Superior temporal gyrus (tissue), 1 donor: ENCODE results near the gene CNOT6L.
"Not testable (repeated sequence)": the region's sequence is repeated elsewhere in the genome, so short reads cannot be mapped to it uniquely, and the experiment has no call there.

Experiments used
- DNase-seq: peaks from one replicate; pipeline ENCODE4 v3.0.0-alpha.2; 2016; ENCODE audit errors: extremely low spot score

CNOT6L gene

DNA sequence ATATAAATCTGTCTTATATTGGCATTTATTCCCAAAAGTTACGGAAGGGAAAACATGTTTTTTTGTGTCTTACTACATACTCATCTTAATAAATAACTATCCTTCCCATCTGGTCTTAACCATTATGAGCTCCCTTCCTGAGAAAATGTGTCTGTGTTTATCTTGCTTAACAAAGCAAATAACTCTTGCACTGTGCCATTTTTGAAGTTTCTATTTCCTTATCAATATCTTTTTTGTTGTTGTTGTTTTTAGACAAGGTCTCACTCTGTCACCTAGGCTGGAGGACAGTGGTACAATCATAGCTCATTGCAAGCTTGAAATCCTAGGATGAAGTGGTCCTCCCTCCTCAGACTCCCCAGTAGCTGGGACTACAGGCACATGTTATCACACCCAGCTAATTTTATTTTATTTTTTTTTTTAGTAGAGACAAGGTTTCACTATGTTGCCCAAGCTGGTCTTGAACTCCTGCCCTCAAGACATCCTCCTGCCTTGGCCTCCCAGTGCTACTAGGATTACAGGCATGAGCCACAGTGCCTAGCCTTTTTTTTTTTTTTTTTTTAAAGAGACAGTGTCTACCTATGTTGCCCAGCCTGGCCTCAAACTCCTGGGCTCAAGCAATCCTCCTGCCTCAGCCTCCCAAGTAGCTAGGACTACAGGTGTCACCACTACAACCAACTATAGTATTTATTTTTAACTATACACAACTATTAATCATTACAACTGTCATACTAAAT, 36.9 kb downstream of the CNOT6L start:
- no peak for DNase-seq

DNA sequence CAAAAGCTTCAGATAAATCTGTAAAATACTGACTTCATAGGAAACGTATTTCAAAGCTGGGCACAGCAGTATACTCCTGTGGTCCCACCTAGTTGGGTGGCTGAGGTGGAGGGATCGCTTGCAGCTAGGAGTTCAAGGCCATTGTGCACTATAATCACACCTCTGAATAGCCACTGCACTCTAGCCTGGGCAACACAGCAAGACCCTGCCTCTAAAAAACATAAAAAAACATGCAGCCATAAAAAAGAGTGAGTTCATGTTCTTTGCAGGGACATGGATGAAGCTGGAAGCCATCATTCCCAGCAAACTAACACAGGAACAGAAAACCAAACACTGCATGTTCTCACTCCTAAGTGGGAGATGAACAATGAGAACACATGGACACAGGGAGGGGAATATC, 38.4 kb downstream of the CNOT6L start:
- not testable (repeated sequence) for DNase-seq

DNA sequence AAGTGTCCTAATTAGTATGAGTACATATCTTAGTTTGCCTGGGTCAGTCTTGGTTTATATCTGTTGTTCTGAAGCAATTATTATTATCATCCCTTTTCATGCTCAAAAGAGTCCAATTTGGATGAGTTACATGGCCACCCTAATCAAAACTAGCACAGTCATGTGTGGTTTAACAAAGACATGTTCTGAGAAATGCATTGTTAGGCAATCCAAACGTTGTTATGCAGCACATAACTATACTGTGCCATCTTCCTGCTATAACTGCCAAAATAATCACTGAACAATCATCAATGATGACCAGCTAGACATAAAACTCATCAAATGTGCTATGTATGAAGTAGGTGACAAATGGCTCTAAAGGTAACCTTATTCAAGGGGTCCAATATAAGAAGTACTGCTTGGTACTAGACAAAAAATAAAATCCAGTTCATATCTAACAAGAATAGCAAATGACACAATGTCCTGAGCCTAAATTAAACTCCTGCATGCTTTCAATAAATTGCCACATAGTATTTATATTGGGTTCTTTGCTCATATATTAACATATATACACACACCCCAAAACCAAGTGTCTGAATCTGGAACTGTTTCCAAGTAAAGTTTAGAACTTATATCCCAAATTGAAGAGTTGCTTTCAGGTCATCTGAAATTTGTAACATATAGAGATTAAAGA, 41.9 kb downstream of the CNOT6L start:
- DNase-seq, result no peak

DNA sequence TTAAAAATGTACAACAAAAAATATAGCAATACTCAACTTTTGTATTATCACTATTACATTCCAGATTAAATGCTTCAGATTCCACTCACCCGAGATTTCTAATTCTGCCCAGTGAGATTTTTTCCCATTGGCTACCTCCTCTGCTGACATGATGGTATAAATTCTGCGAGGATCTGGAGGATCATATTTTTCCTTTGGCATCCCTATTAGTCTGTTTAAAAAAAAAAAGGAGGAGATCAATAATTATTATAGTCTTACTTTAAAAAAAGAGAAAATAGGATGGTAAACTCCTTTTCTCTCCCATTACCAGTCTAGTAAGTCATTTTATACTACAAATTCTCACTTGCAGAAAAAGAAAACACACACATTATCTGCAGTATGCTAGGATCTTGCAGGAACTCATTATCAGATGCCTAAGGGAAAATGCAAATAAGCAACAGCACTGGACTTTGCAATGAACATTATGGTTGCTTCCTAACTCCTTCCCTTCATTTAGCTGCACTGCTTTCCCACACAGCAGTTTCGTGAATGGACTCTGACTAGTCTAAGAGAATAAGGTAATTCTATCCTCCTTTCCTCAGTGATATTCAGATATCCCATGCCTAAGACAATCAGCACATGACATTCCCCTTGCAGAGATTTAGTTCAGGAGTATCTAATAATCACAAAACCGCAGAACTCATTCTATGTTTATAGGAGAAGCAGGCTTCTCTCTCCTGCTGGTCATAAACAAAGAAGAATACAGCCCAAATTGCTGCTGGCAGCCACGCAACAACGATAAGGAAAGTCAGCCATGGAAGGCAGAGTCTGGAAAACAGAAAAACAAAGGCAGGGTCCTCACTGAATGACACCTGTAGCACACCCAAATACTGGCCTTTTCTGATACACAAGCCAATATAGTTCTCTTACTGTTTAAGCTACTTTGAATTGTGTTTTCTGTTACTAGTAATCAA, 42.7 kb downstream of the CNOT6L start:
- DNase-seq, result no peak

DNA sequence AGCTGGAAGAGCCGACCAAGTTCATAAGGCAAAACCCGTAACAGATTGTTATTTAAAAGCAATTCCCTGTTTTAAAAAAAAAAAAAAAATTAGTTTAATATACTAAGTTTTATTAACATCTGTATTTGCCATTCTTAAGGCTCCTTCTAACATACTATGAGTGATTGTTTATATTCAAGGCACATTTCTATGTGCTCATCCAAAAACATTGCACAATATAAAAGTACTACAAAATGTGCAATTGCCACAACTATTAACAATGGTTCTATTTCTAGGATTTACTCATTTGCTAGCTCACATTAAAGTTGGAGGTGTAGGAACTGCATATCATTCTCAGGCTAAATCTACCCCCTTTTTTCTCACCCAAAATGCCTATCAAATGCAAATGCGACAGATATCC, 46.1 kb downstream of the CNOT6L start:
- DNase-seq, result no peak

DNA sequence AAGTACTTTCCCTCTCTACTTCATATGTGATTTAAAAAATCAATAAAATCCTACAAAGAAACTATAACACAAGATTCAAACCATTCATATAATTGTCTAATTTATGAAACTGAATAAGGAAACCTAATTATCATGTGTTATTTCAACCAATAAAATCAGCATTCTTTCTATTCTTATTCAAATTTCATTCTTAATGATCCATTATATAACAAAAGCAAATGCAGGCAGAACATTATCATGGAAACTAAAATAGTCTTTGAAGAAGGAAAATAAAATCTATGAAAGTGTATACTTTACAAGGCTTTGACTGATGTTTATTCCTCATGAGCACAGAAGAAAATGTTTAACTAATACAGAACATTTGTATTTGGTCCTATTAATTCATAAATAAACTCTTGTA, 47.6 kb downstream of the CNOT6L start:
- DNase-seq, result no peak

DNA sequence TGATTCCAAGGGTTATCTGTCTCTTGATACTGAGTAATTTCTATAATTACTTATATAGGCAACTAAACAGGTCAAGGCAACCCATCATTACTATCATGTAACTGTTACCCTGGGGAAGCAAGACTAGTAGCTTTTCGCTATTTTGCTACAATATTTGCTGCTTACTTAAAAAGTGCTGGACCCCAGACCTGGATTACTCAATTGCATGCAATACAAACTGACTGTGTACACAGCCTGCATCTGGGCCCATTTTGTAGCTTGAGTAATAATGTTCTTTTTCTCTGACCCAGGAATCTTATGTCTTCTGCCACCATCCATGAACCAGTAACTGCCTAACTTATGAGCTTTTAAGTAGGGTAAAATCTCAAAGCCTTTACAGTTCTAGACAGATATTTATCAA, 53.4 kb downstream of the CNOT6L start:
- DNase-seq, result no peak

DNA sequence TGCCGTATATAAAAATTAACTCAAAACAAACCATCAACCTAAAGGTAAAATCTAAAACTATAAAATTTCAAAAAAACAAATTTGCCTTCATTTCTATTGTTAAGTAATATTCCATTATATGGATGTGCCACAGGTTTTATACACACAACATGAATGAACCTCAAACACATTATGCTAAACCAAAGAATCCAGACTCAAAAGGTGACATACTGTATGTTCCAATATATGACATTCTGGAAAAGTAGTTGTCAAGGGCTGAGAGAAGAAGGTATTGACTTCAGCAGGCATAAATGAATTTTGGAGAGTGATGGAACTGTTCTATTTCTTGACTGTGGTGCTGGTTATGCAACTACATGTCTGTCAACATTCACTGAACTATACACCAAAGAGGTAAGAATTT, 56.6 kb downstream of the CNOT6L start:
- DNase-seq, result no peak

DNA sequence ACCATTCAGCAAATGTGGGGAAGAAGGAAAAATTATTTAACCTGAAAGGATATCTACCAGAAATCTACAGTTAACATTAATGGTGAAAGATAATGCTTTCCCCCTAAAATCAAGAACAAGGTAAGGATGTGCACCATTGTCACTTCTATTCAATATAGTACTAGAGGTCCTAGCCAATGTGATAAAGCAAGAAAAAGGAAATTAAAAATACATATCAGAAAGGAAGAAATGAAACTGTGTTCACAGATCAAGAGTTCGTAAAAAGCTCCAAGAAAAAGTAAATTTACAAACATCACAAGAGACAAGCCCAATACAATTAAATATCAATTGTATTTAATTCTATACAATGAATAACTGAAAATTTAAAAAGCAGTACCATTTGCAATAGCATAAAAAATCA, 57.6 kb downstream of the CNOT6L start:
- DNase-seq, result no peak

DNA sequence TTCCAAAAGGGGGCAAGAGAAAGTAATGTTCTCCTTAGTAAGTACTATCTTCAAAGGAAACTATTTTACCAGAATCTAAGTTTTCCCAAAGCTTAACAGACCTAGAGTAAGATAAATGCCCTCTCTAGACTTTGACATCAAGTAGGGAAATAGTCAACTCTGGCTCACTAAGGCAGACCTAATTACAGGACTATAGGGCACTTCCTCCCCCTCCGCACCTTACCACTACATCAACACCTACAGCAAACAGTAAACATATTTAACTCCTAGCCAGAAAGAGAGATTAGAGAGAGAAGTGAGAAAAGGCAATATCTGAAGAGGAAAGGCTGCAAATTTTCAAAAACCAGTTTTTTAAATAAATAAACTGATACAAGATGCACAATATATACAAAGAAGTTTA, 60.4 kb downstream of the CNOT6L start:
- no peak for DNase-seq

DNA sequence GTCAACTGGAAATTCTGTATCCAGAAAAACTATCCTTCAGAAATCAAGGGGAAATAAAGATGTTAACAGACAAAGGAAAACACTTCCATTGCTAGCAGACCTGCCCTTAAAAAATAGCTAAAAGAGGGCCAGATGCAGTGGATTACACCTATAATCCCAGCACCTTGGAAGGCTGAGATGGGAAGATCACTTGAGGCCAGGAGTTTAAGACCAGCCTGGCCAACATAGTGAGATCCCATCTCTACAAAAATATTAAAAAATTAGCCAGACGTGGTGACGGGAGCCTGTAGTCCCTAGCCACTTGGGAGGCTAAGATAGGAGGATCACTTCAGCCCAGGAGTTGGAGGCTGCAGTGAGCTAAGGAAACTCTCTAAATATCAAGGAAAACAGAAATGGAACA, 67.4 kb downstream of the CNOT6L start:
- DNase-seq, result no peak

DNA sequence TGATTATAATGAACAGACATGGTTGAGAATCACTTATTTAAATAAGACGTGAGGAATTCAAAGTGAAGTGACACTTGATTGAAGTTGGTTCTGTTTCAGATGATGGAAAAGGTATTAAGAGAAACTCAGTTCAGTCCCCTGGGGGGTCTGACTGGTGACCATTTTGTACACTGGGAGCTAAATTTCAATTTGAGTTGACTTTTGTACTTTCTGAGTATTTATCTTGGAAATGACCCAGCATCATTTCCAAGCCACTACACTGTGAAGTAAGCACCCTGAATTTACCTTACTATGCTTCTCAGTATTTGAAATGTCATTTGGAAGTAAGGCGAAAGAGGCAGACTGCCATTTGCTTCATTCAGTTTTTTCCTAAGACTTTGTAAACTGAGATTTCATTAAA, 73.4 kb downstream of the CNOT6L start:
- no peak for DNase-seq

DNA sequence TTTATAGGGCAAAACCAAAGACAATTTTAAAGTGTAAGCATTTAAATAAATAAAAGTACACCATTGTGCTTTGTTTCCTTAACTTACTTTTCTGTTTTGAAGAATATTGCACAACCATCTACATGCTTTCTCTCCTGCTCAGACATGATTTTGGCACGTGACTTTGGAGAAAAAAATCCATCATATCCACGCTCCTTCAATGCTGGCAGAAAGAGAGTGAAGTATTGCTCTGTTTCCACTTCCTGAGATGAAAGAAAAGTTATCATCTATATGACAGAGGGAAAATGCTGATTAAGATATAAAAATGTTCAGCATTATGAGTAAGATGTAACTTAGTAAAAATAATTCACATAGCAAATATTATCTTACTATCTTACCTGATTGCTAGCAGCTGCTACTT, 77.1 kb downstream of the CNOT6L start:
- no peak for DNase-seq

DNA sequence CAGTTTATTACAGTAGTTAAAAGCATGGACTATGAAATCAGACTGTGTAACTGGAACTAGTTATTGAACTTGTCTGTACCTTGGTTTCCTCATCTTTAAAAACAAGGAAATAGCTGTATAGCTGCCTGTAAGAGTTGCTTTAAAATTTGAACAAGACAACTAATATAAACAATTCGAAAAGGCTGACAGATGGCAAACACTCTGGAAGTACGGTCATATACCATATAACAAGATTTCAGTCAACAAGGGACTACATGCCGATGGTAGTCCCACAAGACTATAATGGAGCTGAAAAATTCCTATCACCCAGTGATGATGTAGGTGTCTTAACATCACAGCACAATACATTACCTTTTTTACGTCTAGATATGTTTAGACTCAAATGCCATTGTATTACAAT, 78.7 kb downstream of the CNOT6L start:
- DNase-seq, result no peak

DNA sequence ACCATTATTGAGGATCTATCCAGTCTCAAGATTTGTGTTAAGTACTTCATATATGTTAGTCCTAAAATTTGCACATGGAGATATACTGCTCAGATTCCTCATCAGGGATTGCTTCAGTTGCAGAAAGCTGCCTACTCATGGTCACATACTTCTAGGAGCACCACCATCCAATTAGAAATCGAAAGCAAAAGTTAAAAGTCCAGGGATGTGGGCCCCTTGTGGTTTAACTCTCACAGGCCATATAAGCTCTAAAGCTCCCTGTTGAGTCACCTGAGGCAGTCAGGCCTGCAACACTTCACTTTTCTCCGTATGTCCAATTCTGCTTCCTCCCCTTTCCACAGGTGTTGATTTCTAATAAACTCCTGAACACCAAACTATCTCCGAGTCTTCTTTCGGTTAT, 84.2 kb downstream of the CNOT6L start:
- DNase-seq, result no peak

DNA sequence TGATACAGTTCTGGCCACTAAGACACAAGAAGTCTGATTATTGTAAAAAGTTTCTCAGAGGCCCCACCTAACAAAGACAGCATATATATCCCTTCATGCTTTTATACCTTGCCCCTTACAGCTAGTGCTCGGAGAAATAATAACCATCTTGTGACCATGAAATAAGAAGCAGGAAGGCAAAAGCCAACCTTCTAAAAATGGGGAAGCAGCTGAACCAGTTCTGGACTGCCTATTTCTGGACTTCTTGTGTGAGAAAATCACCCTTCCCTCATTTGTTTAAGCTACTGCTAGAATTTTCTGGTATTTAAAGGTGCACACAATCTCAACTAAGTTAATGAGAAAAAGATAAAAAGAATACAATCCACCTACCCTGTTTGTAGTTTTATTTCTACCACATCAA, 87.5 kb downstream of the CNOT6L start:
- no peak for DNase-seq

DNA sequence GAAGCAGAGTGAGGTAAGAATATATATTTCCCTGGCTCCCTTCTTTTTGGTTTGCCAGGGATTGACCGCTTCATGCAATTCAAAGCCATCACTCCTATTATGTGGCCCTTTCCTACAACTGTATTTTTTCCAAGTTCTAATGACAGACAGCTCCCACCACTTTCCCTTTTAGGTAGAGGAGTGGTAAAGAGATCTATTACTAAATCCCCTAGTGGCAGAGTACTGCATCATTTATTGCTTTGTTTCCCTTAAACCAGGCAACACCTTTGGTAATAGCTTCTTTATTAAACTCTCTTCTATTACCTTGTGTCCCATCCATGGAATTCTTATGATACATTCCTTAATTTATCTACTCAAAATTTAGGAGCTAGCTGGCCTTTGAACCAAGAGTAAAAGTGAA, 90.7 kb downstream of the CNOT6L start:
- no peak for DNase-seq

DNA sequence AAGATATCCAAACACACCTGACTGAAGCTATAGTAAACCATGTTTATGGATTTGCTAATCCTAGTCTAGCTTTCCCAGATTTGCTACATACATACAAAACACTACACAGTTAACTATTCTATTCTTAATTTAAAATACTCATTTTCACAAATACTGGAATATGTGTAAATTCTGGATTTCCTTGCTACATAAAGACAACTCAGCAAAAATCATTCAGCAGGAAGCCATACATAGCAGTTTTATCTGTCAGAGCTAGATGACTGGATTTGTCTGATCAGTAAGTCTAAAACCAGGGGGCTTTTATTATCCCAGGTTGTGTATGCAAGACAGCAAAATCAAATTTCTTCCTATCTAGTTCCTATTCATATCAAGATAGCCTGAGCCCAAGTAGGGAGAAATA, 98.1 kb downstream of the CNOT6L start:
- no peak for DNase-seq

DNA sequence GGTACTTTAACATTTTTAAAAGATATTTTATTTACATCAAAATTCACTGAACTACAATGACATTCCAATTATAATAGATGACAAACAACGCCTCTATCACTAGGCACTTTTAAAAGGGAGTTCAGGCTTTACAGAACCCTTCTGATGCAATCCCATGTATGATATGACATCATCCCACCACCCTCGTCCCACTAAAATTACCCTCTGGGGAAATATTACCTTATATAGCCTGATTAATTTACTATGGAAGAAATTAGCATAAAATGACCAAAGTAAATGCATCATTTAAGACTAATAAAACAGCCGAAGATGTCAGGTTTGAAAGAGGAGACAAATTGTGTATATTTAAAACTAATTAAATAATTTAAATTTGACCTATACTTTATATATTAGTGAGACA, 100.7 kb downstream of the CNOT6L start:
- DNase-seq, result not testable (repeated sequence)

DNA sequence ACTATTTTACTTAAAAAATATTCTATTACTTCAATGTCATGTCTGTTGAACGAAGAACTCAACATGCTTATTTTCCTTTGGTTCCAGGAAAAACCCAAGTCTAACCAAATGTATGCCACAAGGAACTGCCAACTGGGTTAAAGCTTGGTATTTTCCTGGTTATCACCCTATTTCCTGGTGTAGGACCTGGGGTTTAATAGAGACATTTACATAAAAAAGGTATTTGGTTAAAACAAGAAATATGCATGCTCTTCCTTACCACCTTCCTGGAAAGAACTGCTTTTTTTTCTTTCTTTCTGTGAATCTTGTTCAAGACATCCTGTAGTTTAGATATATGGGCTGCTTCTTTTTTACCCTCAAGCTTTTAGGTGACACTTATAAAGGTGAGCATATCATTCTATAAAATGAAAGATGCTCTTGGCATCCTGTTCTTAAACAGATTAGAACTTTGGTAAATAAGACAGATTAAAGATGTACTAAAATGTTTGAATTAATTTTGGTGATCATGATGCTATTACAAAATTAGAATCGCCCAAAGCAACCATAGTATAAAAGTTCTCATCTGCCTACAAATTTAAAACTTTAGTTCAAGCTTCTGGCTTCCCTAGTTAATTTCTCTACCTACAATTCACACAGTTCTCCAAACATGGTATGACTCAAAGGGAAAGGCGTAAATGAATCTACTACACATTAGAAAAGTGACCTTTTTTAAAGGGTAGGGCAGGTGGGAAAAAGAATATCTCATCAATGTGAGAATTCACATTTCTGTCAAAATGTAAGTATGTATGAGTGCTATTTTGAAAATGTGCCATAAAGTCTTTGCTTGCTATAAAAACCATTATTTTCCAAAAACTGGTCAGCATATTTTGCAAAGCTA, 103.5 kb downstream of the CNOT6L start:
- no peak for DNase-seq

DNA sequence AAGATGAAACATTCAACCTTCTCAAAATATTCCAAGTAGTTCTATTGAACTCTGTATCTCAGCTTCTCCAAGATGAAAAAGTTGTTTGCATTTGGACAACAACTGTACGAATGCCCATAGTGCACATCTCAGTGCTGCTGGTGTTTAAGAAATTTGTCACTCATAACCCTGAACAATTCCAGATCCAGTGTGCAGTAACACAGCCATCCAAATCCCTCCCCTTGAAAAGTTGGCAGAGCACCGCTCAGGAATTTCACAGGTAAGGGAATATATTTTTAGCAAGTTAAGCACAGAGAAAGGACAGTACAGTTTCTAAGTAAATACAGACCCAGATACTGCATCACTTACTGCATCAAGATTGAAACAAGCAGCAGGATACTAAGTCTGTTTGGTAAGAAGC, 104.7 kb downstream of the CNOT6L start:
- DNase-seq, result no peak

DNA sequence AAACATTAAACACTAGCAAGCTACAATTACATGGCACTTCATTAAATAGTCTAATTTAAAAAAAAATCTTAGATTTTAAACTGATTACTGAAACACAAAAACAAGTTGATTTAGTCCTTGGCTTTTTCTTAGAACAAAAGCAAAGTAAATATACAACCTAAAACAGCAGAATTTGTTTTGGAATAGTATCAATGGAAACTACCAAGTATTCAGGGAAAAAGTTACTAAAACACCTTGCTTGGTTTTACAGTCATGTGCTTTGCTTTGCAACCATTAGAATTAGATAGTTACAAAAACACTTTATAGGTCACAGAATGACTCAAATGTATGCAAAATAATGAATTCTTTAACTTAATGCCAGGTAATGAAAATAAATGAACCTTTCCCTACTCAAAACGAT, 105.3 kb downstream of the CNOT6L start:
- no peak for DNase-seq
